G401.6 (cell line): ENCODE results near the gene SCYL1.
A peak's percentile ranks its signal among the peaks of the same experiment; 100 is the strongest.
"Not testable (repeated sequence)": the region's sequence is repeated elsewhere in the genome, so short reads cannot be mapped to it uniquely, and the experiment has no call there.

ENCODE experiments used
- FAIRE-seq: peaks from 2 replicates; lab custom pipeline; 2012; peaks lifted over from hg19 to GRCh38; lab: Jason Lieb, UNC

SCYL1 gene

DNA sequence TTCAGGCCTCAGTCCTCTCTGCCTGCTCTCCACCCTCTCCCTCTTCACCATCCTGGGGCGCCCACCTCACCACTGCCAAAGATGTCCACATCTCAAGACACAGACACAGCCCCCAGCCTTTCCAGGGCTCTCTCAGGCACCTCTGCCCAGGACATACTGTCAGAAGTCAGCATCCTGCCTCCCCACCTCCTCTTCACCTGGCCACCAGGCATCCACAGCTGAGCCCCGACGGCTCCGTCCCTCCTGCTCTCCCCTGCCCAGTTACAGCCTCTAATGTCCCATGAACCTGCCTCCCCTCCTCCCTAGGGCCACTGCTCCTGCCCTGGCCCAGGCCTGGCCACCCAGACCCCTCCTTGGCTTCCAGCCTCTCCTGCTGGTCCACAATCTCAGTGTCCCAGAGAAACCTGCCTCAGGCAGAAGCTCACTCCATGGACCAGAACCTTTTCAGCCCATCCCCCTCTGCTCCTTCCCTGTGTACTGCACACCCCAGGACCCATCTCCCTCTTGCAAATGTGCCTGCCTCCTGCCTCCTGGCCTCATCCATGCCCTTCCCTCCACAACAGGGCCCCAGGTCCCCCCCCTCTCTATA is 30.1 kb downstream of the SCYL1 start:
- FAIRE-seq: no peak

DNA sequence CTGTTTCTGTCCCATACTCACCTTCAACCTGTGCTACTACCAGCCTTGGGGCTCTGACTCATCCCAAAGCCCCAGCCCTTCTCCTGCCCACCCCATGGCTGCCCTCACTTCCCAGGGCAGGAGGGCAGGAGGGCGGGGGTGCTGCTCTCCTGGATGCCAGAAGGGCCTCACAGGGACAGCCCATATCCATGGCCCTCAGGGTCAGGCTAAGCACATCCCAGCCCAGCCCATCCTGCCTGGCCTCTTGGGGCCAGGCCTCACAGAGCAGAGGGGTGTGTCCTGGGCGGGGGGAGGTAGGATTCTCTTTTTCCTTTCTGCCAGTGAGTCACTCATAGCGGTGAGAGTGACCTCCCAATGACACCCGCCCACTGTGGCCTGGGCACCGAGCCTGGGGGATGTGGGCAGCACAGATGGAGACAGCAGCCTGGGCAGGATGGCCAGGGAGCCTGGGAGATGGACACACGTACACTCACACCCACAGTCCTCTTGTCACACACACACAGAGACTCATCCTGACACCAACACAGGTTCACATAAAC is 30.9 kb downstream of the SCYL1 start:
- no peak for FAIRE-seq

DNA sequence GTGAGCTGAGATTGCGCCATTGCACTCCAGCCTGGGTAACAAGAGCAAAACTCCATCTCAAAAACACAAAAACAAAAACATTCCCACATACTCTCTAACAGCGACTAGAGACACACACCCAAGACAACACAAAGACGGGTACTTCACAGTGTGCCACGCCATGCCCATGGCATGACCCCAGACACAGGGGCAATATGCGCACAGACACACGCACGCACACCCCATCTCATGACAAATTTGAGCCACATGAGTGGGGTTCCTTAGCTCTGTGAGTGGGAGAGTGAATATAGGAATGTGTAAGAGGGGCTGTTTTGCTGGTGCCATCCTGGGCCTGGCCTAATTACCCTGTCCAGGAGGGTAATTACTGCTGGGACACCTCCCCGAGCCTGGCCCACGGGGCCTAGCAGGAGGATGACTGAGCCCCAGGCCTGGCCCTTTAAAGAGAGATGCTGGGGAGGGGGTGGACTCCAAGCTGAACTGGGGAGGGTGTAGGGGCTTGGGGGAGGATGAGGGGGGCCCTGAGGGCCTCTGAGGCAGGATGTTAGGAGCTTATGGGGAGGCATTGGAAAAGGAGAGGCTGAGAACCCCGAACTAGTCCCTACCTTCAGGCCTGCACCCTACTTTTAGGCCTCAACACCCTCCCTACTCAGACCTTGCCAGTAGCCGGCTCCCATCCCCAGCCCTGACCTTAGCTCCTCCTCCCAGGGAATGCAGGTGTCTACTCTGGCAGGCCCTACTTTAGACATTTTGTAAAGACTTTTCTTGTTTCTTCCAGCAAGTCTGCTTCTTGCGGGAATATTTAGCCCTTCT is 31.8 kb downstream of the SCYL1 start:
- FAIRE-seq: peak; percentile 11

DNA sequence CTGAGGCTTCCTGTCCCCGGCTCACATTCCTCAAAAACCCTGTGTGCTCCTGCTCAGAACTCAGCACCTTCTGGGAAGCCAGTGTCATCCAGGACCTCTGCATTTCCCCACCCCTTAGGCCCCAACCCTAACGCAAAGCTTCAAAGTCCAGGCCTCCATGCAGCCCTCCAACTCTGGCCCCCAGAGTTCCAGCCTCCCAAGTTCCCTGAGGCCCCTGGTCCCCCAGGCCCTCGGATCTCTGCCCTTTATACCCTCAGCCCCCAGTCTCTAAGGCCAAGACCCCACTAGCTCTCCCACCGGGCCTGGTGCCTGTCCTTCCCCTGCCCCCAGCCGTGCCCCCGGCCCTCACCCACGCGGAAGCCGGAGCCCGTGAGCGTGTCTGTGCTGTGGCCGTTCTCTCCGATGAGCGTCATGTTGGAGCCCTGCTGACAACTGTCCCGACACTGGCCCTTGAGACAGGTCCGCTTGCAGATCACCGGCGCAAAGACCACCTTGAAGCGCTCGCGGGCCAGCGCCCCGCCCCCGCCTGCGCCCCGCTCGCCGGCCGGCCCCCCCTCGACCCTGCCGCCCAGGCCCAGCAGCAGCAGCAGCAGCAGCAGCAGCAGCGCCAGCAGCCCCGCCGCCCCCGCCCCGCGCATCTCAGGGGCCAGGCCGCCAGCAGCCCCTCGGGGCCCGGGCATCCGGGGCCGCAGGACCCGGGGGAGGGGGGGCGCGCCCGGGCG is 32.6 kb downstream of the SCYL1 start:
- FAIRE-seq: no peak

DNA sequence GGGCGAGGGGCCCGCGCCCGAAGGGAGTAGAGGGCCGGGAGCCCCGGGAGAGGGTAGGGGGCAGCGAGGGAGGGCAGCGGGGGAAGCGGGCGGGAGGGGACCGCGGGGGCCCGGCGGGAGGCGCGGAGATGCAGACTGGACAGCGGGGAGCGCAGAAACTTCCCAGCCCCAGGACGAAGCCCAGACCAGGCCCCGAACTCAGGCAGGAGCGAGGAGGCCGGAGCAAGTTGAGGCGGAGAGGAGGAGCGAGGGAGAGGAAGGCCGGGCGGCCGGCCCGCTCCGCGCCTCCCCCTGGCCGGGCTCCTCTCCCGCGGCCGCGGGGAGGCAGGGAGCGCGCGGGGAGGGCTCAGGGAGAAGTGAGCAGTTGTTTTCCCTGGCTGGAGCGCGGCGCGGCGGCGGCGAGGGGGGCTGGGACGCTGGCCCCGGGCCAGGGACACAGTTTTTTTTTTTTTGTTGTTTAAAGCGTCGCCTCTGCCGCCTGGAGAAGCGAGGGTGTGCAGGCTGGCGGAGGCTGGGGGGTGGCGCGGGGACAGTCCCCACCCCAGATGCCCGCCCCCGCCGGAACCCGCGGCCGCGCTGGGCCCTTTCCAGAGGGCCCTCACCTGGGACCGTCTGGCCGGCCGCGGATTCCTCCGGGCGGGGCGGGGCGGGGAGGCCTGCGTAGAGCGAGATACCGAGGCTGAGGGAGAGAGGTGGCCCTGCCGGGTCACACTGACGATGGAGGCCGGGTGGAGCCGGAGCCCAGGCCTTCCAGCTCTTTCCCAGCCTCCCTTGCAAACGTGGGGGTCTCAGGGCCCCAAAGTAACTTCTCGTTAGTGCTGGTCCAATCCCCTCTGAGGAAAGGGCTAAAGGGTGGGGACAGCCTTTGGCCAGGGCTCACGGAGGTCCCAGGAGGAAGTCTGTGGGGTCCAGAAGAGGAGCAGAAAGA is 33.4 kb downstream of the SCYL1 start, which contains the start of gene LTBP3:
Gene LTBP3 (minus strand): TSS at position 358 of the 928 bp plus-strand sequence. CDS start 400 bp downstream, outside the sequence.
- no peak for FAIRE-seq

DNA sequence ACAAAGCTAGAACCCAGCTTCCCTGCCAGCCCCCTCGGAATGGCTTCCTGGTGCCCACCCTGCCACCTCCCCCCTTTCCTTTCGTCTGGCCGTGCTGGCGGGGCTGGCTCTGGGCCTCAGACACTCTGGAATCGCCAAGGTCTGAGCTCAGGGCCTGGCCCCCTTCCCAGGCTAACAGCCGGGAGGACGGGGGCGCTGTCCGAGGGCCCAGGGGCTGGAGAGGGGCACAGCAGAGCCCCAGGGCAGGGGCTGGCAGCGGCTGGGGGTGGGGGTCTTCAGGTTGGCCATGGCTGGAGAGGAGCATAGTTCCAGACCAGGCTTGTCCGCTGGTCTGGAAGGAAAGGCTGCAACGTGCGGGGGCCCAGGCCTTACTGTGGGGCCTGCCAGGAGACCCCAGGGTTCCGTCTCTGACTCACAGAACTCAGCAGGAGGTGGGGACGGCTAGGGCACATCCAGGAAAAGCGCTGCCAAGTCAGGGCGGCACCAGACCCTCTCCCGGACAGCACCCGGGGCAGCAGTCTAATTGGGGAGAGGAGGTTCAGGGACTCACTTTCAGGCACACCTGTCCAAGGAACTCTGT is 34.1 kb downstream of the SCYL1 start:
- FAIRE-seq: no peak

DNA sequence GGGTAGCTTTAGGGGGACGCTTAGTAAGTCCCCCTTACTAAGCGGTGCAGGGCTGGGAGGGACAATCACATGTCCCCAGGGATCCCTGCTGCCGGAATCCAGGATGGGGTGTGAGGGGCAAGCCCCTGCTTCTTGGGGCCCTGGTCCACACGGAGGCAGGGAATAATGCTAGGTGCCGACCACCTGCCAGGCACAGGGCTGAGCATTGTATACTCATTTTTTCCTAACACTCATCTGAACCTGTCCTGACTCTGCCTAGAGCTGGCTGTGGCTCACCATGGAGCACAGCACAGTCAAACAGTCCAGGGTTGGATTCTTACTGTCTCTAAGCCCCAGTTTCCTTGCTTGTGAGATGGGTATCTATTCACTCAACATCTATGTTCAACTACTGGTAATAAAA is 34.7 kb downstream of the SCYL1 start:
- no peak for FAIRE-seq

DNA sequence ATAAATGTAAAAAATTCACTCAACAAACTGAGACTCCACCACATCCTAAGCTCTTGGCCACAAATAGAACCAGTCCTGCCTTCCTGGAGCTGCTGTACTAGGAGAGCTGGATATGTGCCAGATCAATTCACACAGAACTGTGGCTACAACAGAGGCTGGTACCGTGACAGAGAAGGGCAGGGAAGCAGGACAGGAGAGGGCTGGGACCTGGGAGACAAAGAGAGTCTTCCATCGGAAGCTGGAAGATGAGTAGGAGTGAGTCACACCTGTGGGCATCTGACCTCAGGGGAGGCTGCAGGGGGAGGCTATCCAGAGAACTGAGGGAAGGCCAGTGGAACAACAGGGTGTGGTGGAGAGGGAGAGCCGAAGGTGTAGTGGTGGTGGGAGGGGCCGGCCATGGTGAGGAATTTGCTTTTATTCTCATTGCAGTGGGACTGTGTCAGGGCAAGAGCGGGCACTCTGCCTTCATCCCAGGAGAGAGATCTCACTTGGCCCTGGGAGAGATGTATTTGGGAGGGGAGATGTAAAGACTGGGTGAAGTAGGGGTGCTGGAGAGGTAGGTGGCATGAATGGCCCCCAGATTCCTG is 35.2 kb downstream of the SCYL1 start:
- FAIRE-seq: no peak

DNA sequence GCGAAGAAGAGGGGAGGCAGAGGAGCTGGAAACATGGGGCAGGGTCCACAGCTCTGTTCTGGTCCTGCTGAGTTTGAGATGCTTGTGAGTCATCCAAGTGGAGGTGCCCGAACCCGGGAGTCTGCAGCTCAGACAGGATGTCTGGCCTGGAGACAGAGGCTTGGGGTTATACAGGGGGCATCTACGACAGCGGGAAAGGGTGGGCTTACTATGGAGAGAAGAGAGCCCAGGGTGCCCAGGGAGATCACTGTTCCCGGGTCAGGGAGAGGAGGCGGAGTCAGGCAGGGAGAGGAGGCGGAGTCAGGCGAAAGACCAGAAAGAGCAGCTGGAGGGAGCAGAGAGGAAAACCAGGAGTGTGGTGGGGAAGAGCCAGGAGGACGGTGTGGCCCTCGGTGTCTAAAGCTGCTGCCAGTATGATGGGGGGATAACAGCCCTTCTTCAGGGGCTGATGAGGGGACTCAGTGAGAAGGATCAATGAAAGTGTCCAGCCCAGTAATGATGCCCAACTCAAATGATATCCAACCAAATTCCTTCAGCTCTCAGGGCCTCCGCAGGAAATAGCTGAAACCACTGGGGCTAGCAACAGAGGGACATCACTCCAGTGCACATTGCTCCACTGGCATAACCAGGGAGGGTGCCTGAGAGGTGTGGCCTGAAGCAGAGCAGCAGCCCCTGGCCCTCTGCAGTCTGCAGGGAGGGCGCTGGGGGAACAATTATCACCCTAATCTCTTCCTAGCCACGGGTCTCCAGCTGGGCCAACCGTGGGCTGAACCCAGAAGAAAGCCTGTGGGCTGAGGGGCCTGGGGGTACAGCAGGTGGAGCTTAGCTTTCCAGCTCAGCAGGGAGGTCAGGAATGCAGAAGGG is 35.9 kb downstream of the SCYL1 start:
- peak; percentile 59 for FAIRE-seq

DNA sequence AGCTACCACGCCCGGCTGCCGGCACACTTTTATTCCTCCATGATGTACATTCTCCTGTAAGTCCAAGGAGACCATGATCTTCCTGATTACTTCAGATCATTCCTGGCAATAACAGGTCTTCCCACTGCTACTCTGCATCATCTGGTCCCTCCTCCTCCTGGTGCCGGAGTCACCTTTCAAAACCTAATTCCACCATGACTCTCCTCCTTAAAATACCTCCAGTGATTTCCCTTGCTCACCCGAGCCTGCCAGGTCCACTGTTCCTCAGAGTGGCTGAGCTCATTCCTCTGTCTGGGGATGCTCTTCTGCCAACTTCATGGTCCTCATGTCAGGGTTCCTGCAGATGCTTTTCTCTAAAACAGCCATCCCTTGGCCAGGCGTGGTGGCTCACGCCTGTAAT is 37.1 kb downstream of the SCYL1 start:
- no peak for FAIRE-seq

DNA sequence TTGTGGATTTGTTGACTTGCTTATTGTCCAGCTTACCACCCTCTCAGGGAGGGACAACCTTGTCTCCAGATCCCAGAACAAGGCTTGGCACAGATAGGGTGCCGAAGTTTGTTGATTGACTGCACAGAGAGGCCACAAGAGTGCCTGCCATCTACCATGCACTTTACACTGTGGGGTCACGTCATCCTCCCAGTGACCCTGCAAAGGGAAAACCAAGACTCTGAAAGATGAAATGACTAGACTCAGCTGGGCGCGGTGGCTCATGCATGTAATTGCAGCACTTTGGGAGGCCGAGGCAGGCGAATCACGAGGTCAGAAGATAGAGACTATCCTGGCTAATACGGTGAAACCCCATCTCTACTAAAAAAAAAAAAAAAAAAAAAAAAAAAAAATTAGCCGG is 37.9 kb downstream of the SCYL1 start:
- FAIRE-seq: no peak

DNA sequence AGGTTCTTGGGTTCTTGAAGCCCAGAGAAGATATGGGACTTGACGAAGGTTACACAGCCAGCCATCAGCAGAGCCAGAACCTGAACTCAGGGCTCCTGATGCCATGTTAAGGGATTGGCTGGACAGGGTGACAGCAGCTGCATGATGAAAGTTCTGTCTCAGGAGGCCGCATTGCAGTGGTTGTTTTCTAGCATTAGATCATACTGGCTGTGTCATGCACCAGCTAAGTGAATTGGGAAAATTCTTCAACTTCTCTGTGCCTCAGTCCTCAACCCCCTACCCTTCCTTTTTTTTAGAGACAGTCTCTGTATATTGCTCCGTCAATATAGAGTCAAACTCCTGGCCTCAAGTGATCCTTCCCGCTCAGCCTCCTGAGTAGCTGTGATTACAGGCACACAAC is 38.7 kb downstream of the SCYL1 start:
- no peak for FAIRE-seq

DNA sequence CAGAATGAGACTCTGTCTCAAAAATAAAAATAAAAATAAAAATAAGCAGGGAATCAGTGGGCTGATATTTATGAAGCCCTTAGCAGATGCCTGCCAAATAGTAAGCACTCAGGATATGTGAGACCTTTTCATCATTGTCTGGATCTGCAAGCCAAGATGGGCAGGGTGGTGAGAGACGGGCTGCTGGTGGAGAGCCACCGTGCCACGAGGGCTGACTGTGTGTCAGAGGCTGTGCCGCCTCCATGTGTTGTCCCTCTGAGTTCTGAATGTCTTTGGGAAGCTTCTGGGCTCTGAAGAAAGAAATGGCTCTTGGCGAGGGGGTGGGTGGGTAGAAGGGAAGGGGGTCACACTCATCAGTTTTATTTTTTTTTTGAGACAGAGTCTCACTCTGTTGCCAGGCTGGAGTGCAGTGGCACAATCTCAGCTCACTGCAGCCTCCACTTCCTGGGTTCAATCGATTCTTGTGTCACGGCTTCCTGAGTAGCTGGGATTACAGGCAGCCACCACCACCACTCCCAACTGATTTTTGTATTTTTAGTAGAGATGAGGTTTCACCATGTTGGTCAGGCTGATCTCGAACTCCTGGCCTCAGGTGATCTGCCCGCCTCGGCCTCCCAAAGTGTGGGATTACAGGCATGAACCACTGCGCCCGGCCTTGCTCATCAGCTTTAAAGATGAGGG is 40.1 kb downstream of the SCYL1 start:
- FAIRE-seq: not testable (repeated sequence)

DNA sequence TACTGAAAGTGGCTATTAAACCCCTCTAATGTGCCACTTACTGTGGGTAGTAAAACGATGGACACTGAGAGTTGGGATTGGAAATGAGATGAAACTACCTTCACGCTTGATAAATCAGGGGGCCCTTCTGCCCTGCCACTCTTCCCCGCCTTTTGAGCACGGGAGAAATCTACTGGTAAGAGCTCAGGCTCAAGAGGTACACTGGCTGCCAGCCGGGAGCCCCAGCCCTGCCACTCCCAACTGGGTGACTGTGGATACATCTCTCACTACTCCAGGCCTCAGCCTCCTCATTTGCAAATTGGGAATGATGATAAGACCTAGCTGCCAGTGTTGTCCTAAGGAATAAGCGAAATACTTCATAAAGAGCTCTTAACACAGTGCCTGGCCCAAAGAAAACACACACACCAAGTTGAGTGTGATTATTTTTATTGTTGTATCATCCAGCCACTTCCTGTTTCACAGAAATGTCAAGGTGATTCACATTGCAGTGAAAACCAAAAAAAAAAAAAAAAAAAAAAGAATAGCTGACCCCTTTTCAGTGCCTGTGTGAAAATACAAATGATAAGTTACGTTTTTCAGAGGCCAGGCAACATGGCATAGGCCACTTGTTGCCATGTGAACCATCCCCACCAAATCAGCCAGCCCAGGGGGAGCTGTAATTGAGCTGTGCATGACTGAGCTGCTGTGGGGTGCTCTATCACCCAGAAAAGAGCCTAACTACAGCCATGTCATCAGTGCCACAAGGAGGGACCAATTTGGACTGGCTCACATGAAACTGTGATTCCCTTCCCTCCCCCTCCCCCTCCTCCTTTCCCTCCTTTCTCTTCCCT is 41.0 kb downstream of the SCYL1 start:
- FAIRE-seq: no peak

DNA sequence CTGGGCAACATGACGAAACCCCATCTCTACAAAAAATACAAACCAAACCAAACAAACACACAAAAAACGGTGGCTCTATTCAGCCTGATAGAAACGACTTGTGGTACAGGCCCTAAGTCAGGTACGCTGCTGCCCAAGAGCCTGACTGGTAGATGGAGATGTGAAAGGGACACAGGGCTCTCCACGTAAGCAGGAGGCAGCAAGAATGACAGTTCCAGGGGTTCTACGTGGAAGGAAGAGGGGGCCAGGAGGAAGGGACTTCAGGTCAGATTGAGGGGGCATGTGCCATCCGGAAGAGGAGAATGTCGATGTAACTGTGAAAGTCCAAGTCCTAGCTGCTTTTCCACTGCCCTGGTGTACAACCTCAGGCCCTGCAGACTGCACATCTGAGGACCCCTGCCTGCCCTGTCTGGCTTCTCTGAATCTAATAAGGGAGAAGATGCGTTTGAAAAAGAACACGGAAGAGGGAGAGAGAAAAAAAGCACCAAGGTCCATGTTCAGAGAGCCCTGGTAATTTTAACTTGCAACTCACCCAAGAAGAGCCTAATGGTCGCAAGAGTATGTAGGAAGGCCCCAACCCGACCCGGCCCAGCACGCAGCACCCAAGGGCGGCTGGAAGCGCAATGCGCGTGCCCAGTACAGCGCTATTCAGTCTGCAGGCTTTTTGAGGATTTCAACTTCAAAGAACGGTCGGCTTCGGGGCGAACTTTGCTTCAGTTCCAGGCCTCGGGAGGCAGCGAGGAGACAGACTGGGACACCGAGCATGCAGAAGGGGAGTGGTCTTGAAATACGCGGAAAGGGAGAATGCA is 44.5 kb downstream of the SCYL1 start:
- FAIRE-seq: no peak

DNA sequence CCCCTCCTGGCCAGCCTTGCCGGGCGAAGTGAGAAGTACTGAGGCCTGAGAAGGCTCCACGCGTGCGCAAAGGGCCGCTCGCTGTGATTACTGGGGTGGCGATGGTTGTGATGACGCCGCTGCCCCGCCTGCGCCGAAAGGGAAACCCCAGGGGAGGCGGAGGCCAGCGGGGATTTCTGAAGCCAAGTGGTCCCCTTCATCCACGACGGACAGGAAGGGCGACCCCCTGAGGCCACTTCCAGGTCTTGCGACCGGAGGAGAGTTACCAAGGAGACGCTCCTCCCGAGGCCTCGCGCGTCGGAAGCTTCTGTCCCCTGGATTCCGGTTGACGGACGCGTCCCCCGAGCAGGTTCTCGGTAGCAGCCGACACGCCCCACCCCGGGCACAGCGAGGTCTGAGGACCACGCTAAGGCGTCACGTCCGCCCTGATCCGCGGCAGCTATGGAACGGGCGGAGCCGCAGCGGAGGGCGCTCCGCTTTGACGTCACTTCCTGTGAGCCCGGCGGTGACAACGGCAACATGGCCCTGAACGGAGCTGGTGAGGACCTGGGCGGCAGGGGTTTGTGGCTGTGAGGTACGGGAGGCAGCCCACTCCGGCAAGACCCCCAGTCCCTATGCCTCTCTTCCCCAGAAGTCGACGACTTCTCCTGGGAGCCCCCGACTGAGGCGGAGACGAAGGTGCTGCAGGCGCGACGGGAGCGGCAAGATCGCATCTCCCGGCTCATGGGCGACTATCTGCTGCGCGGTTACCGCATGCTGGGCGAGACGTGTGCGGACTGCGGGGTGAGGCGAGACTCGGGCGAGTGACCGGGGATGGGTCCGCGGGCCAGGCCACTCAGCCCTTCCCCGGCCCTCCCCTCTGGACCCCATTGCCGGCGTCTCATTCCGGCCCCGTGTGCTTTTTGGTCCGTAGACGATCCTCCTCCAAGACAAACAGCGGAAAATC is 45.4 kb downstream of the SCYL1 start, which contains the start of gene ZNRD2:
Gene ZNRD2 (plus strand): TSS at position 505 of the 946 bp plus-strand sequence. CDS start 15 bp downstream, at position 520.
- FAIRE-seq: peak; percentile 96
